Left ventricle myocardium inferior (tissue), 1 donor: ENCODE measurements around the gene SYNE1. TPM values are rescaled to one million over a fixed set of nuclear protein-coding genes. Genes with fewer than 3 reads are reported as not detected.

ENCODE experiments used
- DNase-seq: peaks from one replicate; pipeline ENCODE4 v3.0.0-alpha.2; 2020
- H3K27ac ChIP-seq: fragments of 200-600 bp; replicated peaks from 2 replicates; pipeline ENCODE4 v1.8.0; 2021
- H3K27me3 ChIP-seq: fragments of 200-600 bp; 2 replicates; pipeline ENCODE4 v1.8.0; 2021; ENCODE audit warnings: low read depth
- H3K36me3 ChIP-seq: fragments of 200-600 bp; 2 replicates; pipeline ENCODE4 v1.8.0; 2021
- H3K4me1 ChIP-seq: fragments of 200-600 bp; 2 replicates; pipeline ENCODE4 v1.8.0; 2021
- H3K4me3 ChIP-seq: fragments of 200-600 bp; 2 replicates; pipeline ENCODE4 v1.8.0; 2021; ENCODE audit warnings: mild to moderate bottlenecking, moderate library complexity
- H3K9me3 ChIP-seq: fragments of 200-600 bp; replicated peaks from 2 replicates; pipeline ENCODE4 v1.8.0; 2021
- intact Hi-C: fragments of 100-400 bp; cut with micrococcal nuclease; formaldehyde crosslinking; loops from one replicate; pipeline ENCODE4 v1.11.0; 2022
- total RNA-seq: library from RNA; stranded (reverse); fragmentation: NEBNext Ultra II Directional; extraction: Animal tissue kit (Norgen Biotek cat#: 25700); gene quantifications from one replicate; pipeline ENCODE4 v1.2.1, GENCODE V29; 2021
- TF ChIP-seq, protein P1 (sequence below): fragments of 200-600 bp; IDR thresholded peaks from 2 replicates; pipeline ENCODE4 v1.8.0; 2021; ENCODE audit warnings: antibody characterized with exemption, mild to moderate bottlenecking, borderline replicate concordance
- donor health status: DM: no; HTN: yes; CAD: no; lungs with severe emphysema.

Gene SYNE1
- total RNA-seq, 1 donor from 2014 or later = 105 TPM

DNA sequence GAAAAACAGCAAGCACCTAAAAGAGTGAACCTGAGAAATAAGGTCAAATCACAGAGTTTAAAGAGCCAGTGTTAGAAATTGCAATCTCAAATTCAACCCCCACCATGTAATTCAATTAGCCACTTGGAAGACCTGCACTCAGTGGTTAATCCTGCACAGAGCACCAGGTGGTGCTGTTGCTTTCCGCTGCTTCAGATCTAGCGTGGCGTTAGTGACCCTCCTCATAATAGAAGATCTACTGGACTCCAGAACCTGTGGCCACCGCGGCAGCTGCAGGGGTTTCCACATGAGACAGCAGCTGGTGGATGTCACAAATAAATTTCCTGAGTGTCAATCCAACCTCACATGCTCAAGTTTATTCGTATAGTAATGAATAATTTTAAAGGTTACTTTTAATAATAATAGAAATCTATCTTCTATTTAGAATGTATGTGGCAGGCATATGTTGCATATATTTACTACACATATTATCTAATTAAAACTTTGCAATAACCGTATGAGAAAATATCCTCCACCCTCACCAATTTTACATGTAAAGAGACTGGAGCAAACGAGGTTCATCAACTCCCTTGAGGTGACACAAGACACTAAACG, 84.4 kb downstream of the SYNE1 start:
- Histone ChIP-seq H3K27me3 (no peaks in the 10 kb centered on the region), H3K36me3 (no peaks in the 10 kb centered on the region), H3K9me3 (peaks cover 13% of the 10 kb centered on the region), H3K4me3 (no peak overlapping the region), H3K4me1 (no peaks in the 10 kb centered on the region), H3K27ac (no peak overlapping the region)
- peak; percentile 57 for DNase-seq
- intact Hi-C loops = loop anchor here (2.0 kb wide), 1 partner anchor 90 kb away; no protein-coding TSS in a partner anchor
- TF ChIP-seq, protein P1, sequence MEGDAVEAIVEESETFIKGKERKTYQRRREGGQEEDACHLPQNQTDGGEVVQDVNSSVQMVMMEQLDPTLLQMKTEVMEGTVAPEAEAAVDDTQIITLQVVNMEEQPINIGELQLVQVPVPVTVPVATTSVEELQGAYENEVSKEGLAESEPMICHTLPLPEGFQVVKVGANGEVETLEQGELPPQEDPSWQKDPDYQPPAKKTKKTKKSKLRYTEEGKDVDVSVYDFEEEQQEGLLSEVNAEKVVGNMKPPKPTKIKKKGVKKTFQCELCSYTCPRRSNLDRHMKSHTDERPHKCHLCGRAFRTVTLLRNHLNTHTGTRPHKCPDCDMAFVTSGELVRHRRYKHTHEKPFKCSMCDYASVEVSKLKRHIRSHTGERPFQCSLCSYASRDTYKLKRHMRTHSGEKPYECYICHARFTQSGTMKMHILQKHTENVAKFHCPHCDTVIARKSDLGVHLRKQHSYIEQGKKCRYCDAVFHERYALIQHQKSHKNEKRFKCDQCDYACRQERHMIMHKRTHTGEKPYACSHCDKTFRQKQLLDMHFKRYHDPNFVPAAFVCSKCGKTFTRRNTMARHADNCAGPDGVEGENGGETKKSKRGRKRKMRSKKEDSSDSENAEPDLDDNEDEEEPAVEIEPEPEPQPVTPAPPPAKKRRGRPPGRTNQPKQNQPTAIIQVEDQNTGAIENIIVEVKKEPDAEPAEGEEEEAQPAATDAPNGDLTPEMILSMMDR = peak; percentile 89

DNA sequence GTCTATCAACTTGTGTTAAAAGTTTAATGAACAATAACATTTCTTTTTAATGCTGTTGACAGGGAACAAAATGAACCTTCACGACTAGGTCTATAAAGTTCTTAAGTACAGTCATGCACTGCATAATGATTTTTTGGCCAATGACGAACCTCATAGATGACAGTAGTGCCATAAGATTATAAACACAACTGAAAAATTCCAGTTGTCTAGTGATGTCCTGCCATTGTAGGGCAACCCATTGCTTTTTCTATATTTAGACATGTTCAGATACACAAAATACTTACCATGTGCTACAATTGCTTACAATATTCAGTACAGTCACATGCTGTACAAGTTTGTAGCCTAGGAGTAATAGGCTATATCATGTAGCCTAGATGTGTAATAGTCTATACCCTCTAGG, 93.6 kb downstream of the SYNE1 start:
- intact Hi-C loops = no loop called here
- no peaks in the 10 kb centered on the region for H3K36me3 ChIP-seq
- no peaks in the 10 kb centered on the region for H3K4me1 ChIP-seq
- TF ChIP-seq, protein P1 = no peak
- H3K27ac ChIP-seq = no peak overlapping the region
- no peak overlapping the region for H3K4me3 ChIP-seq
- H3K9me3 ChIP-seq = no peaks in the 10 kb centered on the region
- DNase-seq = no peak
- no peaks in the 10 kb centered on the region for H3K27me3 ChIP-seq

DNA sequence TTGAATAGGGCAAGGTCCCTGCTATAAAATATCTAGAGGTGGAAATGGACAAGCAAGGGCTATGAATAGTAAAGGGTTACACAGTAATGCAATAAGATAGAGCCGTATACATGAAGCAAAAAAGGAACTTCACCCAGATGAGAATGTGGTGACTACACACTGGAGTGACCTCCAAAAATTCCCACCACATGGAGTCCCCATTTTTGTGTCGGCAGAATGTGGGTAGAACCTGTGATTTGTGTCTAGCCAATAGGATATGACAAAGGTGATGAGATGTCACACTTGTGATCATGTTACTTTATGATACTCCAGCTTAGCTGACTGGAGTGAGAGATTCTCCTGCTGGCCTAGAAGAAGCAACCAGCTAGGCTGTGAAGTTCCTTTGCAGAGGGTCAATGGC, 96.8 kb downstream of the SYNE1 start:
- H3K27ac ChIP-seq = no peak overlapping the region
- H3K27me3 ChIP-seq = no peaks in the 10 kb centered on the region
- DNase-seq = no peak
- no peaks in the 10 kb centered on the region for H3K9me3 ChIP-seq
- H3K4me1 ChIP-seq = no peaks in the 10 kb centered on the region
- intact Hi-C loops = no loop called here
- no peaks in the 10 kb centered on the region for H3K36me3 ChIP-seq
- TF ChIP-seq, protein P1 = no peak
- H3K4me3 ChIP-seq = no peak overlapping the region

DNA sequence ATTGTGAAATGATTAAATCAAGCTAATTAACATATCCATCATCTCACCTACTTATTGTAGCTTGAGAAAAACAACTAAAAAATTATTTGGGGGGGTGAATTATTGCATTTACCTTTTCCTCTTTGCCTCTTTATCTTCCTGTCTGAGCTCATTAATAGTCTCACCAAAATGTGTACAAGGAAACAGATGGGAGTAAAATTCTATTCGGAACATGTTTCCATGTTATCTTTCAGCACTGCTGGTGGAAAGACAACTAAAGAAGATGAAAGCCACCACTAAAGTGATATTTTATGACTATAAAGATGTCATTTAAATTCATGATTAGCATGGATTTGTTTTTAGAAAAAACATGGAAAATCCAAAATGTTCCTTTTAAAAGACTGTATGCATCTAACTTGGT, 102.6 kb downstream of the SYNE1 start:
- Histone ChIP-seq H3K9me3 (peaks cover 5% of the 10 kb centered on the region), H3K36me3 (no peaks in the 10 kb centered on the region), H3K27ac (no peak overlapping the region), H3K4me1 (no peaks in the 10 kb centered on the region), H3K4me3 (no peak overlapping the region), H3K27me3 (no peaks in the 10 kb centered on the region)
- intact Hi-C loops = no loop called here
- TF ChIP-seq, protein P1 = no peak
- no peak for DNase-seq

DNA sequence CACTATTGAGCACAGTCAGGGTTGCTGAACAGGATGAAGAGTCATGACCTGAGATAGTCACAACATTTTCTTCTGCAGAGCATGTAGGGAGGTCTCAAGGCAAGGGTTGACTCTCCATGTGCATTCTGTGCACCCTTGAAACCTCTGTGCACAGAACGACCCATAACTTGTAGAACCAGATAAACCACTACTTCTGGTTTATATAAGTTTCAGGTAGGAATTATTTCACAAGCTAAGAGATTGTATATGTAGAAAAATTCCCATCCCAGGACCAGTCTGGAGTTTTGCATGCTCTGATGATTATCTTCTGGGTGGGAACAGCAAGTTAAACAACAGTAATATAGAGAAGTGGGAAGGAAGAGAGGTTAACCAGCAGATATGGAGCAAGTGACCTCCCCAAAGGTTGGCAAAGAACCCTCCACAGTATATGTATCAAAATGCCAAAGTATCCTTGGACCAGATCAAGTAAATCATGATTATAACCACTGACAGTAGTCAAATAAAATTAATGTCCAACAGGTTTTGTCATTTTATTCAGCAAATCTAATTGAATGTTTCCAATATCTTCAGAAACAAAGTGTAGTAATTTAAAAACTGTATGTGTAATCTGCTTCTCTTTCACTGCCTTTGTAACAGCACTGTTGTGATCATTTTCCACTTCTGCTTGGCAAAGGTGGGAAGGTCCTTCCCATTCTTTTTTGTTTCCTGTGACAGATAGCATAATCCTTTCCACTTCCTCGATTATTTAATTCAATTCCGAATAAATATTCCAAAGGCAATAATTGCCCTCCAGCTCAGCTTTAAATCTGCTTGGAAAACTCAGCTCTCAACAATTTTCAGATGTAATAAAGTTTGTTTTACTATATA, 104.4 kb downstream of the SYNE1 start:
- intact Hi-C loops = no loop called here

More for the DNA sequence above, 104.4 kb downstream of the SYNE1 start:
- Histone ChIP-seq H3K27ac (no peak overlapping the region), H3K4me1 (no peaks in the 10 kb centered on the region), H3K27me3 (no peaks in the 10 kb centered on the region), H3K4me3 (no peak overlapping the region), H3K36me3 (no peaks in the 10 kb centered on the region), H3K9me3 (peaks cover 5% of the 10 kb centered on the region)
- TF ChIP-seq, protein P1 = no peak
- DNase-seq = no peak
